ENCODE results near the gene IRF1. TPM values are rescaled to one million over a fixed set of nuclear protein-coding genes. Genes with fewer than 3 reads are reported as not detected.

IRF1 gene, protein sequence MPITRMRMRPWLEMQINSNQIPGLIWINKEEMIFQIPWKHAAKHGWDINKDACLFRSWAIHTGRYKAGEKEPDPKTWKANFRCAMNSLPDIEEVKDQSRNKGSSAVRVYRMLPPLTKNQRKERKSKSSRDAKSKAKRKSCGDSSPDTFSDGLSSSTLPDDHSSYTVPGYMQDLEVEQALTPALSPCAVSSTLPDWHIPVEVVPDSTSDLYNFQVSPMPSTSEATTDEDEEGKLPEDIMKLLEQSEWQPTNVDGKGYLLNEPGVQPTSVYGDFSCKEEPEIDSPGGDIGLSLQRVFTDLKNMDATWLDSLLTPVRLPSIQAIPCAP
- polyA plus RNA-seq = 10 to 100 TPM; 51.7 to 80.5 (median 59.0) TPM
- long read RNA-seq, donor 1, full-length matches to known transcripts = 16 of 28 reads
- long read RNA-seq, donor 1, partial matches to known transcripts = 12 of 28 reads
- long read RNA-seq, donor 1, other reads (novel, unspliced or antisense) = 0 of 28 reads
- long read RNA-seq, donor 2, transcript IRF1-201 (10 exons, 3,579 nt) = major isoform, 6 of 6 reads
- long read RNA-seq, donor 2, partial matches to known transcripts = 0 of 6 reads
- long read RNA-seq, donor 2, other reads (novel, unspliced or antisense) = 0 of 6 reads
- long read RNA-seq, donor 3, full-length matches to known transcripts = 6 of 6 reads
- long read RNA-seq, donor 3, partial matches to known transcripts = 0 of 6 reads
- long read RNA-seq, donor 3, other reads (novel, unspliced or antisense) = 0 of 6 reads
- long read RNA-seq, donor 4, full-length matches to known transcripts = 2 of 2 reads
- long read RNA-seq, donor 4, partial matches to known transcripts = 0 of 2 reads
- long read RNA-seq, donor 4, other reads (novel, unspliced or antisense) = 0 of 2 reads
- long read RNA-seq, donor 5, partial matches to known transcripts = 0 of 1 reads
- long read RNA-seq, donor 5, other reads (novel, unspliced or antisense) = 0 of 1 reads
- long read RNA-seq, donor 6, transcript IRF1-201 (10 exons, 3,579 nt) = major isoform, 9 of 9 reads
- long read RNA-seq, donor 6, partial matches to known transcripts = 0 of 9 reads
- long read RNA-seq, donor 6, other reads (novel, unspliced or antisense) = 0 of 9 reads
- long read RNA-seq, donor 7, partial matches to known transcripts = 0 of 3 reads
- long read RNA-seq, donor 7, other reads (novel, unspliced or antisense) = 0 of 3 reads
- long read RNA-seq, donor 8 = 0 reads
- long read RNA-seq, donor 9, partial matches to known transcripts = 0 of 2 reads
- long read RNA-seq, donor 9, other reads (novel, unspliced or antisense) = 0 of 2 reads
- long read RNA-seq, donor 10, full-length matches to known transcripts = 10 of 10 reads
- long read RNA-seq, donor 10, partial matches to known transcripts = 0 of 10 reads
- long read RNA-seq, donor 10, other reads (novel, unspliced or antisense) = 0 of 10 reads

GRCh38 chr5:132490484-132491367, at the start of gene IRF1:
Gene IRF1, minus strand, starts transcription at chr5:132490773. Its CDS starts 1,295 bp downstream, at chr5:132489478.
- Histone ChIP-seq H3K4me3 (ENCODE audit: low read depth in 1 of 3, low read length in 3 of 3) (peak within 1 kb of the TSS; percentile 92 to 95 (median 93)), H3K27me3 (ENCODE audit: control insufficient read depth in 3 of 3, insufficient read depth in 3 of 3, low read length in 3 of 3) (no peaks in the 10 kb centered on the region), H3K9me3 (ENCODE audit: control insufficient read depth in 2 of 2, insufficient read depth in 1 of 2, low read depth in 1 of 2, low read length in 1 of 2) (no peaks in the 10 kb centered on the region), H3K36me3 (ENCODE audit: control insufficient read depth in 3 of 3, insufficient read depth in 2 of 3, low read depth in 1 of 3, low read length in 3 of 3) (peaks cover 4 to 40% (median 13%) of the 10 kb centered on the region in 3 donors), H3K4me1 (ENCODE audit: control insufficient read depth in 3 of 3, insufficient read depth in 2 of 3, low read depth in 1 of 3, low read length in 2 of 3) (peaks cover 12 to 51% (median 14%) of the 10 kb centered on the region in 3 donors), H3K27ac (ENCODE audit: low read depth in 1 of 3, low read length in 2 of 3) (peak within 1 kb of the TSS; percentile 97 to 99 (median 98))
- 0 to 1% (median 1%) methylated on average over 68 to 87 of the region's 87 CpGs for WGBS, 3 donors
- peak; percentile 97 to 98 for DNase-seq
- no peak for FAIRE-seq

GRCh38 chr5:132540149-132540548, 49.6 kb upstream of the IRF1 start:
- Histone ChIP-seq H3K27ac (ENCODE audit: low read depth in 1 of 3, low read length in 2 of 3) (no peak overlapping the region), H3K4me3 (ENCODE audit: low read depth in 1 of 3, low read length in 3 of 3) (no peak overlapping the region), H3K27me3 (ENCODE audit: control insufficient read depth in 3 of 3, insufficient read depth in 3 of 3, low read length in 3 of 3) (no peaks in the 10 kb centered on the region), H3K36me3 (ENCODE audit: control insufficient read depth in 3 of 3, insufficient read depth in 2 of 3, low read depth in 1 of 3, low read length in 3 of 3) (no peaks in the 10 kb centered on the region), H3K9me3 (ENCODE audit: control insufficient read depth in 2 of 2, insufficient read depth in 1 of 2, low read depth in 1 of 2, low read length in 1 of 2) (peaks cover 0 to 7% of the 10 kb centered on the region in 2 donors), H3K4me1 (ENCODE audit: control insufficient read depth in 3 of 3, insufficient read depth in 2 of 3, low read depth in 1 of 3, low read length in 2 of 3) (no peaks in the 10 kb centered on the region)
- no peak for FAIRE-seq
- 79 to 97% (median 85%) methylated on average over 5 of the region's 5 CpGs for WGBS, 3 donors
- DNase-seq = no peak

DNA sequence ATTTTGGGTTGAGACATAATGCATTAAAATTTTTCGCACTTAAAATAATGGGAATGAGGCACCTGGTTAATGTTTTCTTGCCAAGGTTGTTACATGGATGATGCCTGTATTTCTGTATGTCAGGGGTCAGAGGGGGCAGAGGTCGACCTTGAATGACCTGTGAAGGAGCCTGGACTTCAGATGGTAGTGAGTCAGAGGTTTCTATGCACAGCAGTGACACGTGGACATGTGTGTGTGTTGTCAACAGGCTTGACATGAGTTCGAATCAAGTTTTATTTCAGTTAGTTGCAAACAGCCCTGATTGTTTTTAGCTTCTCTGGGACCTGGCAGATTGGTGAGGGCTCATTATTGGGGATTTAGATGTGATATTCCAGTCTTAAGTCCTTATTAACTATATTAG, 49.1 kb upstream of the IRF1 start:
- no peaks in the 10 kb centered on the region for H3K27me3 ChIP-seq (ENCODE audit: control insufficient read depth in 3 of 3, insufficient read depth in 3 of 3, low read length in 3 of 3)
- 28 to 63% (median 52%) methylated on average over 4 of the region's 4 CpGs for WGBS, 3 donors
- peak in 1 of 2 donors; percentile 42 for DNase-seq
- no peak for FAIRE-seq
- H3K4me3 ChIP-seq (ENCODE audit: low read depth in 1 of 3, low read length in 3 of 3) = no peak overlapping the region
- no peak overlapping the region for H3K27ac ChIP-seq (ENCODE audit: low read depth in 1 of 3, low read length in 2 of 3)
- H3K4me1 ChIP-seq (ENCODE audit: control insufficient read depth in 3 of 3, insufficient read depth in 2 of 3, low read depth in 1 of 3, low read length in 2 of 3) = no peaks in the 10 kb centered on the region
- H3K9me3 ChIP-seq (ENCODE audit: control insufficient read depth in 2 of 2, insufficient read depth in 1 of 2, low read depth in 1 of 2, low read length in 1 of 2) = peaks cover 0 to 11% of the 10 kb centered on the region in 2 donors
- no peaks in the 10 kb centered on the region for H3K36me3 ChIP-seq (ENCODE audit: control insufficient read depth in 3 of 3, insufficient read depth in 2 of 3, low read depth in 1 of 3, low read length in 3 of 3)

DNA sequence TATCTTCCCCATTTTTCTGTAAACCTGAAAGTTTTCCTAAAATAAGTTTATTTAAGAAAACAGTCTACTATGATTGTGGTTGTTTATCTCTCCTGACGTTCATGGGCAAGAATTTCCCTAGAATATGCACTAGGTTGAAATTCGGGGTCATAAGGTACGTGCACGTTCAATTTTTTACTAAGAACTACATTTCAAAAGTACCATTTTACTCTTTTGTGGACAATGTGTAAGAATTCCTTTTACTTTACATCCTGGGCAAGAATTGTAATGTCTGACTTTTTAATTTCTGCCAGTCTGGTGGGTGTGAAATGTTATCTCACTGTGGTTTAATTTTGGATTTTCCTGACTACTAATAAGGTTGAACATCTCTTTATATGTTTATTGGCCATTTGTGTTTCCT, 40.4 kb upstream of the IRF1 start:
- 72 to 88% (median 78%) methylated on average over 4 of the region's 4 CpGs for WGBS, 3 donors
- Histone ChIP-seq H3K4me3 (ENCODE audit: low read depth in 1 of 3, low read length in 3 of 3) (no peak overlapping the region), H3K27me3 (ENCODE audit: control insufficient read depth in 3 of 3, insufficient read depth in 3 of 3, low read length in 3 of 3) (no peaks in the 10 kb centered on the region), H3K36me3 (ENCODE audit: control insufficient read depth in 3 of 3, insufficient read depth in 2 of 3, low read depth in 1 of 3, low read length in 3 of 3) (no peaks in the 10 kb centered on the region), H3K27ac (ENCODE audit: low read depth in 1 of 3, low read length in 2 of 3) (no peak overlapping the region), H3K9me3 (ENCODE audit: control insufficient read depth in 2 of 2, insufficient read depth in 1 of 2, low read depth in 1 of 2, low read length in 1 of 2) (peaks cover 0 to 12% of the 10 kb centered on the region in 2 donors), H3K4me1 (ENCODE audit: control insufficient read depth in 3 of 3, insufficient read depth in 2 of 3, low read depth in 1 of 3, low read length in 2 of 3) (no peaks in the 10 kb centered on the region)
- FAIRE-seq (no peak), DNase-seq (no peak)

DNA sequence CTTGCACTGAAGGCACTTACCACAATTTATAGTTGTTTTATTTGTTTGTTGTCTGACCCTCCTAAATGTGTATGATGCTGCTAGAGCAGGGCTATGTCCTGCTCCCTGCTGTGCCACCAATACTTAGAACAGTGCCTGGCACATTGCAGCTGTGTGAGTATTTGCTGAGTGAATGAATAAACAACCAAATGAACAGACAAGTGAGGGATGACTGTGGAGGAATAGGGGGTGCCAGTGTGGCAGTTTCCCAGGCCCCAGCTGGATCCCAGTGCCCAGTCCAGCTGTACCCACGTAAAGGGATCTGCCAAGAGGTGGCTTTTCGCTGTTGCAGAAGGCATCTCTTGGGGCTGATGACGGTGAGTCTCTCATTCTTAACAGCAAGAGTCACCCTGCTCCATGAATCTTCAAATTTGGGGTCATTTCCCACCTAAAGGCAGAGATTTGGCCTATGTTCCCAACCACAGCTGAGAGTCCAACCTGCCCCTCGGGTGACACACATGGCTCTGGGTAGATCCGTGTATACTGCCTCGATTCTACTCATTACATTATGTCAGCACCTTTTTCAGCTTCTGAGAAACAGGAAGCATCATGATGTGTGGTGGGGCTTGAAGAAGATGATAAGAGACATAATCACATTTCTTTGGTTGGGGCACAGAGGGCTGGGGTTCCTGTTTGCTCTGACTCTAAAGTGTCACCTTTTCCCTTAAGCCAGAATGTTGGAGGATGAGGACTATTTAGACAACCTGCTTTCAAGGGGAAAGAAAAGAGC, 38.5 kb upstream of the IRF1 start:
- no peak overlapping the region for H3K27ac ChIP-seq (ENCODE audit: low read depth in 1 of 3, low read length in 2 of 3)
- FAIRE-seq (no peak), DNase-seq (no peak)
- H3K27me3 ChIP-seq (ENCODE audit: control insufficient read depth in 3 of 3, insufficient read depth in 3 of 3, low read length in 3 of 3) = no peaks in the 10 kb centered on the region
- no peaks in the 10 kb centered on the region for H3K9me3 ChIP-seq (ENCODE audit: control insufficient read depth in 2 of 2, insufficient read depth in 1 of 2, low read depth in 1 of 2, low read length in 1 of 2)
- no peaks in the 10 kb centered on the region for H3K36me3 ChIP-seq (ENCODE audit: control insufficient read depth in 3 of 3, insufficient read depth in 2 of 3, low read depth in 1 of 3, low read length in 3 of 3)
- no peak overlapping the region for H3K4me3 ChIP-seq (ENCODE audit: low read depth in 1 of 3, low read length in 3 of 3)
- no peaks in the 10 kb centered on the region for H3K4me1 ChIP-seq (ENCODE audit: control insufficient read depth in 3 of 3, insufficient read depth in 2 of 3, low read depth in 1 of 3, low read length in 2 of 3)
- WGBS, 3 donors = 72 to 86% (median 73%) methylated on average over 6 of the region's 6 CpGs

DNA sequence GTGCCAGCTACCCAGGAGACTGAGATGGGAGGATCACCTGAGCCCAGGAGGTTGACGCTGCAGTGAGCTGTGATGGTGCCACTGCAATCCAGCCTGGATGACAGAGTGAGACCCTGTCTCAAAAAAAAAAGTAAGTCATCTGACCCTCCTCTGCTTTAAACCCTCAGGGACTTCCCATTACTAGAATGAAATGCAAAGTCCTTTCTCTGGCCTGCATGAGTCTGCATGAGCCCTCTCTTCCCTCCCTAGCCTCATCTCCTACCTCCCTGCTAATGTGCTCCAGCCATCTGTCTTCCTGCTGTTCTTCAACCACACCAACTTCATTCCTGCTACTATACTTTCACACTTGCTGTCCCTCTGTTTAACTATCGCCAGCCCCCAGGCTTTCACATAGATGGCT, 37.4 kb upstream of the IRF1 start:
- Histone ChIP-seq H3K27me3 (ENCODE audit: control insufficient read depth in 3 of 3, insufficient read depth in 3 of 3, low read length in 3 of 3) (no peaks in the 10 kb centered on the region), H3K9me3 (ENCODE audit: control insufficient read depth in 2 of 2, insufficient read depth in 1 of 2, low read depth in 1 of 2, low read length in 1 of 2) (no peaks in the 10 kb centered on the region), H3K36me3 (ENCODE audit: control insufficient read depth in 3 of 3, insufficient read depth in 2 of 3, low read depth in 1 of 3, low read length in 3 of 3) (no peaks in the 10 kb centered on the region), H3K4me3 (ENCODE audit: low read depth in 1 of 3, low read length in 3 of 3) (no peak overlapping the region), H3K27ac (ENCODE audit: low read depth in 1 of 3, low read length in 2 of 3) (no peak overlapping the region), H3K4me1 (ENCODE audit: control insufficient read depth in 3 of 3, insufficient read depth in 2 of 3, low read depth in 1 of 3, low read length in 2 of 3) (no peaks in the 10 kb centered on the region)
- no peak for FAIRE-seq
- 93 to 97% (median 94%) methylated on average over 2 of the region's 2 CpGs for WGBS, 3 donors
- DNase-seq = no peak

DNA sequence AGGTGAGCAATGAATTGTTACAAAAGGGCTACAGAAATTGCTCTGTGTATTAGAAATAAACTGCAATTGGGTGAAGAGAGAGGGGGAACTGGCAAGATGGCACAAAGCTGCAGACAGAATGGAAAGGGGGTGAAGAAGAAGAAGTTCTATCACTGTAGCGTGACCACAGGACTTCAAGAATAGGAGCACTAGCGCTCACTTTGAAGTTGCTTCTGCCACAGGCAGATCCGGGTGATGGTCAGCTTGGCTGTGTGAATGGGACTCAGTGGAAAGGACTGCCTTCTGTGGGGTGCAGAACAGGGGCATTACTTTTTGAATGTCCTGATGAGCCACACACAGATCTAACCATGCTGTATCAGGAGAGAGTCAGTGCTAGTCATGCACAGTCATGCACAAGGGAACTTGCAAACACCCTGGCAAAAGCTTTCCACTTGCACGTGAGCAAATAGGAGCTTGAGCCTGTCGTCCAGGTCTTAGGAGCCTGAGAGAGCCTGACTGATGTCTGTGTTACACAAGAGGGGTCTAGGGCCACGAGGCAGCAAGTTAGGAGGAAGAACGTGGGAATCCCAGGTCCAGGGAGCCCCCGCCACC, 36.5 kb upstream of the IRF1 start:
- no peaks in the 10 kb centered on the region for H3K4me1 ChIP-seq (ENCODE audit: control insufficient read depth in 3 of 3, insufficient read depth in 2 of 3, low read depth in 1 of 3, low read length in 2 of 3)
- 65 to 76% (median 73%) methylated on average over 8 of the region's 8 CpGs for WGBS, 3 donors
- H3K4me3 ChIP-seq (ENCODE audit: low read depth in 1 of 3, low read length in 3 of 3) = peak overlapping the region in 1 of 3 donors; percentile 25
- no peaks in the 10 kb centered on the region for H3K27me3 ChIP-seq (ENCODE audit: control insufficient read depth in 3 of 3, insufficient read depth in 3 of 3, low read length in 3 of 3)
- H3K27ac ChIP-seq (ENCODE audit: low read depth in 1 of 3, low read length in 2 of 3) = no peak overlapping the region
- FAIRE-seq (no peak), DNase-seq (no peak)
- no peaks in the 10 kb centered on the region for H3K9me3 ChIP-seq (ENCODE audit: control insufficient read depth in 2 of 2, insufficient read depth in 1 of 2, low read depth in 1 of 2, low read length in 1 of 2)
- no peaks in the 10 kb centered on the region for H3K36me3 ChIP-seq (ENCODE audit: control insufficient read depth in 3 of 3, insufficient read depth in 2 of 3, low read depth in 1 of 3, low read length in 3 of 3)

Measured in small intestine (tissue), 16 donors.